ENCODE results near the gene WDR90.
"Not testable (repeated sequence)": the region's sequence is repeated elsewhere in the genome, so short reads cannot be mapped to it uniquely, and the experiment has no call there.

WDR90 gene

GRCh38 chr16:687499-687898, 38.3 kb downstream of the WDR90 start:
- no peak for TF ChIP-seq CTCF (IDR thresholded peaks at IDR 0.05; ENCODE audit: insufficient read depth, missing control alignments)
- DNase-seq (ENCODE audit: insufficient read length, low spot score) (no peak), FAIRE-seq (no peak)

DNA sequence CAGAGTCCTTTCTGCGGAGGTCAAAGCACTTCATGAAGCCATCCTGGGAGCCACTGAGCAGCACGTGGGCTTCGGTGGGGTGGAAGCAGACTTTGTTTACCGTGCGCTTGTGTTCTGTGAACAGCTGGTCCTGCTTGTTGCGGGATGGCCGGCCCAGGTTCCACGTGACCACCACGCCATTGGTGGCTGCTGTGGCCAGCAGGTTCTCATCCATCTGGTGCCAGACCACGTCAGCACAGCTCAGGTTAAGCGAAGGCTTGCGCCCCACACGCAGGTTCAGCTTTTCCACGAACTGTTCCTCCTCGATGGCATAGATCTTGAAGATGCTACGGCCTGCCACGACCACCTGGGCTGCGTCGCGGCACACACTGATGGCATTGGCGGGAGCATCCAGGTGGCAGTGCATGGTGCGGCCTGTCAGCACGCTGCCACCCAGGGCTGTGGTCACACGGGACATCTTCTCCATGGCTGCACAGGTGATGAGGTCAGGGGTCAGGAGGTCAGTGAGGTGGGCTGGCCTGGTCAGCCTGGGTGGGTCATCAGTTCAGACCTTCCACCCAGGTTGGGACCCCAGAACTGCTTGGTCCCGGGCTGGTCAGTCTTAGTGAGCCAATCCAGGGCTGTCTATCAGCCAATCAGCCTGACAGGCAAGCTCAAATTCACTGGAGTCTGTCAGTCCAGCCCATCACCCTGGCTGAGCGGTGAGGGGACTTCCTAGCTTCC, 40.2 kb downstream of the WDR90 start:
- no peak for FAIRE-seq
- no peak for DNase-seq (ENCODE audit: insufficient read length, low spot score)
- no peak for TF ChIP-seq CTCF (IDR thresholded peaks at IDR 0.05; ENCODE audit: insufficient read depth, missing control alignments)

GRCh38 chr16:691242-691641, 42.1 kb downstream of the WDR90 start:
- FAIRE-seq; DNase-seq (ENCODE audit: insufficient read length, low spot score): not testable (repeated sequence)

GRCh38 chr16:692356-693108, 43.4 kb downstream of the WDR90 start:
- no peak for DNase-seq (ENCODE audit: insufficient read length, low spot score)
- TF ChIP-seq CTCF (IDR thresholded peaks at IDR 0.05; ENCODE audit: insufficient read depth, missing control alignments): no peak
- no peak for FAIRE-seq

DNA sequence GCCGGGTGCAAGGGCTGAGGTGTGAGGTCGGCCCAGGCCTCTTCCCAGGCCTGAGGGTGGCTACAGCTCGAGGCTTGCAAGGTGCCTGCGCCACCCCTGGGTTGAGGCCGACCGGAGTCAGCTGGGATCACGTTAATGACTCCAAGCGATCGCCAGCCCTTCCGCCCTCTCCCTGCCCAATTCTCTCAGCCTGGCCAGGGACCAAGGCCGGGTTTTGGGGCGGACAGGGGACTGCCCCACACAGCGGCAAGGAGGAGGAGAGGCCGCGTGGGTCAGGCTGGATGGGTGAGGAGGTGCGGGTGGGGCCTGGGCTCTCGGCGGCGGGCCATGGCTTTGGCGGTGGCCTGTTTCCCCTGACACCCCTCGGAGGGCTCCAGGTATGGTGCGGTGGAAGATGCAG, 44.2 kb downstream of the WDR90 start:
- TF ChIP-seq CTCF (IDR thresholded peaks at IDR 0.05; ENCODE audit: insufficient read depth, missing control alignments): no peak
- FAIRE-seq (no peak), DNase-seq (ENCODE audit: insufficient read length, low spot score) (no peak)

- no peak for TF ChIP-seq CTCF (IDR thresholded peaks at IDR 0.05; ENCODE audit: insufficient read depth, missing control alignments)
- FAIRE-seq (no peak), DNase-seq (ENCODE audit: insufficient read length, low spot score) (no peak)
Observed at GRCh38 chr16:693766-694165, 44.6 kb downstream of the WDR90 start.

DNA sequence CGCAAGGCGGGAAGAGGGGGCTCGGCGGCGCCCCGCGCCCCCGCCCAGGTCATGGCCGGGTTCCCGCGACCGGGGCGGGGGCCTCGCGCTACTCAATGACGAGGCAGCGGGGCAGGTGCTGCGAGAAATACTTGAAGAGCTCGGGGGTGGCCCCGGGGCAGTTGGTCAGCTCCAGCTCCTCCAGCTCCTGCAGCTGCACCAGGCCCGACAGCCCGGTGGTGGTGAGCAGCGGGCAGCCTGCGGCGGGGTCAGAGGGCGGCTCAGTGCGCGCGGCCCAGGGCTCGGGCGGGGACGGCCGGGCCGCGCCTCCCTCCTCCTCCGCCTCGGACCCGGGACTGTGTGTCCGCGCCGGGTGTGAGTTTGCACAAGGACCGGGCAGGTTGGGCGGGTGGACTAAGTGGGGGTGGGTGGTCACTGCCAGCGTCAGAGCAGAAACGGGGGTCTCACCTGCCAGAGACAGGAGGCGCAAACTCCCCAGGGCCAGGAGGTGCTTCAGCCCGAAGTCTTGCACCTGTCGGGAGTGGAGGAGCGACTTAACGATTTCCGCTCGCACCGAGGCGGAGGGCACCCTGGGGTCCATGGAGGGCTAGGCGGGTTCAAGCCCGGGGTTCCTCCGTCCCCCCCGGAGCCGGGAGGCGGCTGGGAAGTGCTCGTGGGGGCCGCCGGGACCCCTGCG, 45.2 kb downstream of the WDR90 start:
- FAIRE-seq (no peak), DNase-seq (ENCODE audit: insufficient read length, low spot score) (no peak)
- no peak for TF ChIP-seq CTCF (IDR thresholded peaks at IDR 0.05; ENCODE audit: insufficient read depth, missing control alignments)

Measured in D721Med (cell line).